ENCODE measurements around the gene CREB3. TPM values are rescaled to one million over a fixed set of nuclear protein-coding genes. Genes with fewer than 3 reads are reported as not detected.

Gene CREB3
- polyA plus RNA-seq, 2 of the 4 experiments (the other 2 are of a cell fraction), result 33.3 to 51.3 TPM

DNA sequence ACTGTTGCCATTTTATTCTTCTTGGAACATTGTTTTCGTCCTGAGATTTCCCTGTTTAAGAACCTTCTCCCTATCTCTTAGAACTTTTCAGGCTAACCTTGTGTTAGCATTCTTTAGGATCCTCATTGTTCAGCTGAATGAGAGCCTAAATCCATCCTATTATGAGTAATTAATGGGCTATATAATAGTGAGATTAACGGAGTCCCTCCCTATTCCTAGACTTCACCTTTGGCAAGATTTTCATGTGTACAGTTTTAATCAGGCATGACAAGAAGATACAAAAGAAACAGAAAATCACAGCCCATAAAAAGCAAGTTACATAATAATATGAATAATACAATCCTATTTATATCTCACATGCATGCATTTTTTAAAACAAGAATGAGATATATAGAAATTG, 30.7 kb downstream of the CREB3 start:
- ChIA-PET CTCF (interaction anchor here (0.7 to 1.3 kb wide), 4 partner anchors 13 to 127 kb away, joined by 3 to 8 read pairs (median 6); no protein-coding TSS in a partner anchor), POLR2A (interaction anchor here (0.6 to 0.7 kb wide), 2 partner anchors 17 to 427 kb away, joined by 3 to 4 read pairs; no protein-coding TSS in a partner anchor)
- Histone ChIP-seq H3K27ac (no peak overlapping the region), H3K4me1 (peaks cover 12% of the 10 kb centered on the region), H3K4me2 (no peak overlapping the region), H3K4me3 (no peak overlapping the region), H3K9me3 (no peaks in the 10 kb centered on the region)
- no peak for ATAC-seq
- TF ChIP-seq RCOR1 (IDR thresholded peaks at IDR 0.05; ENCODE audit: low read depth, low read length) (no peak), PHF8 (IDR thresholded peaks at IDR 0.05; ENCODE audit: borderline replicate concordance, low read depth) (no peak), SREBF2 (IDR thresholded peaks at IDR 0.05) (no peak), FOXS1 (CRISPR knock-in tag; IDR thresholded peaks at IDR 0.05) (no peak), CEBPB (IDR thresholded peaks at IDR 0.05) (no peak), GATA3 (IDR thresholded peaks at IDR 0.05; ENCODE audit: borderline replicate concordance) (no peak), RARB (CRISPR knock-in tag; IDR thresholded peaks at IDR 0.05) (no peak), USF2 (IDR thresholded peaks at IDR 0.05) (no peak), RFX5 (IDR thresholded peaks at IDR 0.05) (no peak)
- TF ChIP-seq, protein P1, sequence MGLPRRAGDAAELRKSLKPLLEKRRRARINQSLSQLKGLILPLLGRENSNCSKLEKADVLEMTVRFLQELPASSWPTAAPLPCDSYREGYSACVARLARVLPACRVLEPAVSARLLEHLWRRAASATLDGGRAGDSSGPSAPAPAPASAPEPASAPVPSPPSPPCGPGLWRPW (IDR thresholded peaks at IDR 0.05), result no peak
- no peak for DNase-seq (ENCODE audit: low read depth in 1 of 2, low spot score in 1 of 2)
- WGBS (ENCODE audit: missing lambda C conversion rate), result 92% methylated on average over 2 of the region's 2 CpGs
- FAIRE-seq, result no peak

- CTCF ChIA-PET, result interaction anchor here (1.2 to 1.3 kb wide), 3 partner anchors 9 to 26 kb away, joined by 3 to 8 read pairs (median 4); partner anchors contain the start of gene MSMP
- TF ChIP-seq ZSCAN20 (CRISPR knock-in tag; IDR thresholded peaks at IDR 0.05), result no peak
- no peak for TF ChIP-seq CTCF (IDR thresholded peaks at IDR 0.05)
- TF ChIP-seq HOXA7 (CRISPR knock-in tag; IDR thresholded peaks at IDR 0.05), result no peak
- TF ChIP-seq, protein P1 (IDR thresholded peaks at IDR 0.05), result no peak
- TF ChIP-seq NR3C1 (IDR thresholded peaks at IDR 0.05), result no peak
- TF ChIP-seq EHF (CRISPR knock-in tag; IDR thresholded peaks at IDR 0.05), result no peak
- no peak for TF ChIP-seq RNF2 (IDR thresholded peaks at IDR 0.05; ENCODE audit: borderline replicate concordance, low read depth)
- TF ChIP-seq TFCP2L1 (CRISPR knock-in tag; IDR thresholded peaks at IDR 0.05), result no peak
- TF ChIP-seq CBX8 (IDR thresholded peaks at IDR 0.05), result no peak
- no peak for TF ChIP-seq HOXB5 (CRISPR knock-in tag; IDR thresholded peaks at IDR 0.05)
- no peak for ATAC-seq
- no peaks in the 10 kb centered on the region for H3K9me3 ChIP-seq
- no peak overlapping the region for H3K4me3 ChIP-seq
- 87% methylated on average over 1 of the region's 1 CpG for WGBS (ENCODE audit: missing lambda C conversion rate)
- DNase-seq (ENCODE audit: low read depth in 1 of 2, low spot score in 1 of 2), result no peak
- POLR2A ChIA-PET, result no interaction called here
- FAIRE-seq, result no peak
- no peak overlapping the region for H3K4me2 ChIP-seq
- H3K27ac ChIP-seq, result no peak overlapping the region
- peaks cover 5% of the 10 kb centered on the region; the same call in 2 of the 3 replicates for H3K4me1 ChIP-seq
These were observed 31.3 kb downstream of the CREB3 start for GRCh38 chr9:35763803-35764202.

- ChIA-PET POLR2A (interaction anchor here (0.6 kb wide), 1 partner anchor 9 kb away, joined by 3 read pairs; no protein-coding TSS in a partner anchor), CTCF (interaction anchor here (0.7 to 13.6 kb wide), 3 partner anchors 18 to 115 kb away, joined by 3 to 122 read pairs (median 4); no protein-coding TSS in a partner anchor)
- Histone ChIP-seq H3K4me2 (no peak overlapping the region), H3K9me3 (no peaks in the 10 kb centered on the region), H3K4me1 (peaks cover 19% of the 10 kb centered on the region), H3K4me3 (no peak overlapping the region), H3K27ac (no peak overlapping the region)
- no peak for TF ChIP-seq ZSCAN20 (CRISPR knock-in tag; IDR thresholded peaks at IDR 0.05)
- TF ChIP-seq, protein P2, sequence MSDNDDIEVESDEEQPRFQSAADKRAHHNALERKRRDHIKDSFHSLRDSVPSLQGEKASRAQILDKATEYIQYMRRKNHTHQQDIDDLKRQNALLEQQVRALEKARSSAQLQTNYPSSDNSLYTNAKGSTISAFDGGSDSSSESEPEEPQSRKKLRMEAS (IDR thresholded peaks at IDR 0.05), result no peak
- no peak for TF ChIP-seq CBX8 (IDR thresholded peaks at IDR 0.05)
- ATAC-seq, result no peak
- WGBS (ENCODE audit: missing lambda C conversion rate), result 89% methylated on average over 2 of the region's 2 CpGs
- no peak for FAIRE-seq
- DNase-seq (ENCODE audit: low read depth in 1 of 2, low spot score in 1 of 2), result no peak
These were observed 34.5 kb downstream of the CREB3 start for GRCh38 chr9:35766997-35767396.

Measured in A549 (cell line).